Cardiac muscle cell (in vitro differentiated cells and primary cell): ENCODE results near the gene ANP32B. TPM values are rescaled to one million over a fixed set of nuclear protein-coding genes. Genes with fewer than 3 reads are reported as not detected.
"Not testable (repeated sequence)": the region's sequence is repeated elsewhere in the genome, so short reads cannot be mapped to it uniquely, and the experiment has no call there.

Experiments used
- DNase-seq, 2 donors: peaks; one replicate each; pipeline versions ENCODE4 v3.0.0 to v3.0.0-alpha.2; 2010 to 2017; ENCODE audit warnings: low read depth in 1 of 2, low spot score in 1 of 2
- H3K27ac ChIP-seq: fragments of 200-600 bp; sonication (generic); 2 replicates; pipeline ENCODE4 v1.5.1; 2016
- H3K27me3 ChIP-seq: fragments of 200-600 bp; sonication (generic); 2 replicates; pipeline ENCODE4 v1.6.0; 2016; ENCODE audit warnings: control low read depth
- H3K36me3 ChIP-seq: fragments of 200-600 bp; sonication (generic); 2 replicates; pipeline ENCODE4 v1.5.1; 2016; ENCODE audit warnings: control low read depth
- H3K4me1 ChIP-seq: fragments of 200-600 bp; sonication (generic); 2 replicates; pipeline ENCODE4 v1.8.1; 2017; ENCODE audit warnings: low read depth, mild to moderate bottlenecking, mixed run types
- H3K4me3 ChIP-seq: fragments of 200-600 bp; sonication (generic); 2 replicates; pipeline ENCODE4 v1.5.1; 2016; ENCODE audit warnings: mild to moderate bottlenecking
- H3K9me3 ChIP-seq: fragments of 200-600 bp; sonication (generic); 2 replicates; pipeline ENCODE4 v1.5.1; 2017; ENCODE audit warnings: low read depth, mild to moderate bottlenecking, control low read depth
- polyA plus RNA-seq: library from polyadenylated mRNA; unstranded; fragments of >200 nt; fragmentation: Nextera tagmentation; extraction: Ambion mirVana; gene quantifications from 2 replicates; pipeline ENCODE4 v1.2.1, GENCODE V29; 2016
- total RNA-seq: library from RNA; depleted of rRNA; stranded (reverse); fragments of >200 nt; gene quantifications from 2 replicates; pipeline ENCODE4 v1.2.3, GENCODE V29; 2016
- TF ChIP-seq, protein P1 (sequence below): IDR thresholded peaks from 2 replicates; pipeline ENCODE4 v1.5.1; 2012; ENCODE audit warnings: low read depth, mild to moderate bottlenecking, low read length

Gene ANP32B
- total and polyA plus RNA-seq, 2 experiments from 2014 or later, result 27.2 to 77.5 TPM

- no peak overlapping the region for H3K4me3 ChIP-seq
- DNase-seq, result peak; percentile 11 to 77
These were observed 28.6 kb upstream of the ANP32B start for GRCh38 chr9:97954550-97954989.

DNA sequence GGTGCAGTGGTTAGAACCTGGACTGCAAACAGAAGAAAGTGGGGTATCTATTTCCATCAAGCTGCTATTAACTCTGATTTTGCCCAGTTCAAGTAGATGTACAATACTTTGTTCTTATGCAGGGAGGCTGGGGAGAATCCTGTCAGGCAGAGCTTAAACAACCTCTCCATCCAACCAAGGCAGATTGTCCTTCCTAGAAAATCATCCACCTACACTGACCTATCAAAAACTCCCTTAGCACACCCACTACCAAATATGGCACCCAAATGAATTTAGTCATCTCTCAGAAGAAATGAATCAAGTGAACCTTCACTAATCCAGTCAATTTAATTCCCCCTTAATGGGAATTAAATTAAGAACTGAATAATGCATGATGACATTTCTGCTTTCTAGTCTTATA lies 26.8 kb upstream of the ANP32B start:
- H3K9me3 ChIP-seq, result no peaks in the 10 kb centered on the region
- no peaks in the 10 kb centered on the region for H3K36me3 ChIP-seq
- TF ChIP-seq, protein P1, sequence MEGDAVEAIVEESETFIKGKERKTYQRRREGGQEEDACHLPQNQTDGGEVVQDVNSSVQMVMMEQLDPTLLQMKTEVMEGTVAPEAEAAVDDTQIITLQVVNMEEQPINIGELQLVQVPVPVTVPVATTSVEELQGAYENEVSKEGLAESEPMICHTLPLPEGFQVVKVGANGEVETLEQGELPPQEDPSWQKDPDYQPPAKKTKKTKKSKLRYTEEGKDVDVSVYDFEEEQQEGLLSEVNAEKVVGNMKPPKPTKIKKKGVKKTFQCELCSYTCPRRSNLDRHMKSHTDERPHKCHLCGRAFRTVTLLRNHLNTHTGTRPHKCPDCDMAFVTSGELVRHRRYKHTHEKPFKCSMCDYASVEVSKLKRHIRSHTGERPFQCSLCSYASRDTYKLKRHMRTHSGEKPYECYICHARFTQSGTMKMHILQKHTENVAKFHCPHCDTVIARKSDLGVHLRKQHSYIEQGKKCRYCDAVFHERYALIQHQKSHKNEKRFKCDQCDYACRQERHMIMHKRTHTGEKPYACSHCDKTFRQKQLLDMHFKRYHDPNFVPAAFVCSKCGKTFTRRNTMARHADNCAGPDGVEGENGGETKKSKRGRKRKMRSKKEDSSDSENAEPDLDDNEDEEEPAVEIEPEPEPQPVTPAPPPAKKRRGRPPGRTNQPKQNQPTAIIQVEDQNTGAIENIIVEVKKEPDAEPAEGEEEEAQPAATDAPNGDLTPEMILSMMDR, result no peak
- no peak overlapping the region for H3K4me3 ChIP-seq
- no peaks in the 10 kb centered on the region for H3K4me1 ChIP-seq
- DNase-seq, result no peak
- peaks cover 10% of the 10 kb centered on the region for H3K27me3 ChIP-seq
- H3K27ac ChIP-seq, result no peak overlapping the region

More at GRCh38 chr9:97954550-97954989, 28.6 kb upstream of the ANP32B start:
- Histone ChIP-seq H3K27me3 (peaks cover 10% of the 10 kb centered on the region), H3K36me3 (no peaks in the 10 kb centered on the region), H3K27ac (no peak overlapping the region), H3K9me3 (no peaks in the 10 kb centered on the region), H3K4me1 (no peaks in the 10 kb centered on the region)
- TF ChIP-seq, protein P1, result peak; percentile 40

DNA sequence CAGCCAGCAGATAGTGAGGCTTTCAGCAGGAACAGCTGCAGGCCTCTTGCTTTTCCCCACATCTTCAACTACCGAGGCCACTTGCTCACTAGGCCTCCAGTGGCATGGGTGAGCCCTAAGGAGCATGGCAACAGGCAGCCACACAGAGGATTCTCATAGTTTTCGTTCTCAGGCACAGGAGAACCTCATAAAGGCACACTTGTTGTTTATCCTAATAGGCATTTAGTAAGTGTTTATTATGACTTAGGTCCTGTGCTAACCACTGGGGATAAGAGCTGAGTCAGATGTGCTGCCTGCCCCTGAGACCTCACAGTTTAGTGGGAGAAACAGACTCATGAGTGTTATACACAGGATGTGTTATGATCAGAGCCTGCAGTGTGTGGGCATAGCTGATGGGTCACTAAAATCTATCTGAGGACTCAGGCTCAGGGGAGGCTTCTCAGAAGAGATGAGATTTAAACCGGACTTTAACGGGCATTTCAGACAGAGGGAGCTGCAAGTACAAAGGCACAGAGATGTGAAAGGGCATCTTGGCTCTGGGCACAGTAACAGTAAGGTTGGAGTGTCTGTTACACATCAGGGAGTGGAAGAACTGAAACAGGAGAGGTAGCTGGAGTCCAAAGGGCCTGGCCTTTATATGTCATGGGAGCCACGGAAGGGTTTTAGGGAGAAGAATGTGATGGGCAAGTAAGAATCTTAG lies 24.2 kb upstream of the ANP32B start:
- H3K4me1 ChIP-seq, result no peaks in the 10 kb centered on the region
- peak in 1 of 2 donors; percentile 27 for DNase-seq
- no peaks in the 10 kb centered on the region for H3K9me3 ChIP-seq
- no peak overlapping the region for H3K27ac ChIP-seq
- H3K36me3 ChIP-seq, result no peaks in the 10 kb centered on the region
- TF ChIP-seq, protein P1, result no peak
- no peak overlapping the region for H3K4me3 ChIP-seq
- peaks cover 18% of the 10 kb centered on the region for H3K27me3 ChIP-seq

DNA sequence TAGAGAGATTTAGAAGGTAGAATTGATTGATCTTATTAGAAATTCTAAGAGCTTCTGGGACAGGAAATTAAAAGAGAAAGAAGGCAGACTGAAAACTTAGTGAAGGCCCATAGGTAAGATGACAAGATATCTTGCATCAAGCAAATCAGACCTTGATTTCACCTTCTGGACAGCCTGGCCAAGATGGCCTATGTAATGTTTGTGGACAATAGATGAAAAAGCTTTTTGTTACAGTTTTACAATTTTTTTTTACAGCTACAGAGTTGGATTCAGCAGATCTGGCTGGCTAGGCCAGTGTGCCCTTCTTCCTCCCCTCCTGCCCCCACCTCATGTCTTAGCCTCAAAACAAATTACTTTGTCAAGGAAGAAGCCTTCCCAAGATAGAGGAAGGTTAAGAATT lies 23.6 kb upstream of the ANP32B start:
- TF ChIP-seq, protein P1, result no peak
- no peaks in the 10 kb centered on the region for H3K9me3 ChIP-seq
- H3K4me1 ChIP-seq, result no peaks in the 10 kb centered on the region
- no peak overlapping the region for H3K4me3 ChIP-seq
- H3K36me3 ChIP-seq, result no peaks in the 10 kb centered on the region
- H3K27ac ChIP-seq, result no peak overlapping the region
- peaks cover 21% of the 10 kb centered on the region for H3K27me3 ChIP-seq
- no peak for DNase-seq

DNA sequence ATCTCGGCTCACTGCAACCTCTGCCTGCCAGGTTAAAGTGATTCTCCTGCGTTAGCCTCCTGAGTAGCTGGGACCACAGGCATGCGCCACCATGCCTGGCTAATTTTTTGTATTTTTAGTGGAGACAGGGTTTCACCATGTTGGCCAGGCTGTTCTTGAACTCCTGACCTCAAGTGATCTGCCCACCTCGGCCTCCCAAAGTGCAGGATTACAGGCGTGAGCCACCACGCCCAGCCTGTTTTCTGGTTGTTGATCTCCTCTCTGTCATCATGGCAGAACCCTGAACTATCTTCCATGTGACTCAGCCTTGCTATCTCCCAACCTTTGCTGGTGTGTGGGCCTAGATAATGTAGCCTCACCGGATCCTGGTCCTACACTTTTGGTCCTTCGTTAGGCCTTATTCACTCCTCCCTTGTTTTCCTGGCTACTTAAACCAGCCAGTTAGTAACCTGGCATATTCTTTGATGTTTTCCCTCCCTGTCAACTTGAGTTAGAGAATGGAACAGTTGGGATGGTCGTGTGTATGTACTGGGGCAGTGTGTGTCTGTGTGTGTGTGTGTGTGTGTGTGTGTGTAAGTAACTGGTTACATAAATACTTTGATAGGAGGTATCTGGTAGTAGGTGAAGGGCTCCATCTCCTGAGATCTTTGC lies 22.3 kb upstream of the ANP32B start:
- peaks cover 33% of the 10 kb centered on the region for H3K27me3 ChIP-seq
- not testable (repeated sequence) for H3K36me3 ChIP-seq, H3K4me3 ChIP-seq, DNase-seq, H3K9me3 ChIP-seq, H3K4me1 ChIP-seq, H3K27ac ChIP-seq

- no peak for DNase-seq
- TF ChIP-seq, protein P1, result no peak
- H3K36me3 ChIP-seq, result no peaks in the 10 kb centered on the region
- H3K4me1 ChIP-seq, result no peaks in the 10 kb centered on the region
- H3K4me3 ChIP-seq, result no peak overlapping the region
- H3K27ac ChIP-seq, result no peak overlapping the region
- H3K9me3 ChIP-seq, result no peaks in the 10 kb centered on the region
- H3K27me3 ChIP-seq, result peaks cover 37% of the 10 kb centered on the region
These were observed 21.8 kb upstream of the ANP32B start for GRCh38 chr9:97961361-97961760.
